GM12878 (cell line): Measurements from ENCODE around the gene PSMD12.

Experiments used
- POLR2A ChIP-seq: IDR thresholded peaks from 2 replicates; pipeline ENCODE4 v1.6.1; 2011; ENCODE audit warnings: low read depth, mild to moderate bottlenecking, low read length
- SPI1 ChIP-seq: IDR thresholded peaks from 2 replicates; pipeline ENCODE4 v1.6.1; 2011; ENCODE audit warnings: low read depth, mild to moderate bottlenecking, low read length, moderate library complexity, borderline replicate concordance; ENCODE audit not compliant: insufficient read depth
- TF ChIP-seq, protein P1 (sequence below): fragments of 450-650 bp; formaldehyde crosslinking; IDR thresholded peaks from 2 replicates; pipeline ENCODE4 v1.5.0; 2022; ENCODE audit warnings: mild to moderate bottlenecking, missing genetic modification characterization
- TF ChIP-seq, protein P2 (sequence below), 3 experiments: IDR thresholded peaks in 2 of 3; conservative IDR thresholded peaks in 1 of 3; 2 replicates each; pipeline ENCODE4 v1.5.1; 2011; ENCODE audit warnings: low read depth in 3 of 3, low read length in 3 of 3, mild to moderate bottlenecking in 3 of 3, control low read depth in 2 of 3, moderate library complexity in 2 of 3, inconsistent platforms in 1 of 3, mixed read lengths in 1 of 3; ENCODE audit not compliant: control insufficient read depth in 2 of 3, insufficient read depth in 1 of 3; ENCODE audit errors: extremely low read depth in 1 of 3
- TF ChIP-seq, protein P3 (sequence below): fragments of 450-650 bp; formaldehyde crosslinking; IDR thresholded peaks from 2 replicates; pipeline ENCODE4 v1.4.0; 2020; ENCODE audit warnings: mild to moderate bottlenecking, moderate library complexity
- TF ChIP-seq, protein P4 (sequence below): IDR thresholded peaks from 2 replicates; pipeline ENCODE4 v1.6.1; 2012; ENCODE audit warnings: mild to moderate bottlenecking, low read depth, low read length

DNA sequence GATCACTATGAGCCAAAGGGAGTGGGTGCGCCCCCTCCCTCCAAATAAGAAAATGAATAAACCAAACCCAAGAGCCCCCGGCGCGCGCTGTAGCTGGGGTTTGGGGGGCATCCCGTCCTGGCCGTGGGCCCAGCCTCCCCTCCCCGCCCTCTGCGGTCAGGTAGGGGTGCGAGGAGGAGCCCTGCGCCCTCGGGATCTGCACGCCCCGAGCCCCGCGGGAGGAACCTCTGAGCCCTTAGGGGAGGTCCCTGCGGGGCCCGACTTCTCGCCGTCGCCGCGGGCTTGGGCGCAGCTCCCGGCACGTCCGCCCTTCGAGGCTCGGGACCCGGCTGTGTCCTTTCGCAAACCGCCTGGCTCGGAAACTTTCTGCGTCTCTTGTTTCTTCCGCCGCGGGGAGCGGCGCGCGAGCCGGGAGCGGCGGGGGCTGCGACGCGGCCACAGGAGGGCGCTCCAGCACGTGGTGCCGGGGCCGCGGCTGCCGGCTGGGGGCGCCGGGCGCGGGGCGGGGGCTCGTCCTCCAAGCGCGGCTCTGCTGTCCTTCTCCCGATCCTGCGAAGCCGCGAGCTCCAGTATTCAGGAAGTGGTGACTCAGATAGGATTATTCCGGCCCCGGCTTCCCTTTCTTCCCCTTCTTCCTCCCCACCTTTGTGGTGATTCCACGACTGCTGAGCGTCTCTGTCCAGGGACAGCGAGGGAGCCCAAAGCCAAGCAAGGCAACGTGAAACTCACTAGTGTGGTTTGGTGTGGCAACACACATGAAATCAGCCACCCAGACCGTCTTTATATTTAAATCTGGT is 12.3 kb upstream of the PSMD12 start:
- TF ChIP-seq, protein P1, sequence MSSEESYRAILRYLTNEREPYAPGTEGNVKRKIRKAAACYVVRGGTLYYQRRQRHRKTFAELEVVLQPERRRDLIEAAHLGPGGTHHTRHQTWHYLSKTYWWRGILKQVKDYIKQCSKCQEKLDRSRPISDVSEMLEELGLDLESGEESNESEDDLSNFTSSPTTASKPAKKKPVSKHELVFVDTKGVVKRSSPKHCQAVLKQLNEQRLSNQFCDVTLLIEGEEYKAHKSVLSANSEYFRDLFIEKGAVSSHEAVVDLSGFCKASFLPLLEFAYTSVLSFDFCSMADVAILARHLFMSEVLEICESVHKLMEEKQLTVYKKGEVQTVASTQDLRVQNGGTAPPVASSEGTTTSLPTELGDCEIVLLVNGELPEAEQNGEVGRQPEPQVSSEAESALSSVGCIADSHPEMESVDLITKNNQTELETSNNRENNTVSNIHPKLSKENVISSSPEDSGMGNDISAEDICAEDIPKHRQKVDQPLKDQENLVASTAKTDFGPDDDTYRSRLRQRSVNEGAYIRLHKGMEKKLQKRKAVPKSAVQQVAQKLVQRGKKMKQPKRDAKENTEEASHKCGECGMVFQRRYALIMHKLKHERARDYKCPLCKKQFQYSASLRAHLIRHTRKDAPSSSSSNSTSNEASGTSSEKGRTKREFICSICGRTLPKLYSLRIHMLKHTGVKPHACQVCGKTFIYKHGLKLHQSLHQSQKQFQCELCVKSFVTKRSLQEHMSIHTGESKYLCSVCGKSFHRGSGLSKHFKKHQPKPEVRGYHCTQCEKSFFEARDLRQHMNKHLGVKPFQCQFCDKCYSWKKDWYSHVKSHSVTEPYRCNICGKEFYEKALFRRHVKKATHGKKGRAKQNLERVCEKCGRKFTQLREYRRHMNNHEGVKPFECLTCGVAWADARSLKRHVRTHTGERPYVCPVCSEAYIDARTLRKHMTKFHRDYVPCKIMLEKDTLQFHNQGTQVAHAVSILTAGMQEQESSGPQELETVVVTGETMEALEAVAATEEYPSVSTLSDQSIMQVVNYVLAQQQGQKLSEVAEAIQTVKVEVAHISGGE (CRISPR knock-in tag) = no peak
- TF ChIP-seq, protein P2, sequence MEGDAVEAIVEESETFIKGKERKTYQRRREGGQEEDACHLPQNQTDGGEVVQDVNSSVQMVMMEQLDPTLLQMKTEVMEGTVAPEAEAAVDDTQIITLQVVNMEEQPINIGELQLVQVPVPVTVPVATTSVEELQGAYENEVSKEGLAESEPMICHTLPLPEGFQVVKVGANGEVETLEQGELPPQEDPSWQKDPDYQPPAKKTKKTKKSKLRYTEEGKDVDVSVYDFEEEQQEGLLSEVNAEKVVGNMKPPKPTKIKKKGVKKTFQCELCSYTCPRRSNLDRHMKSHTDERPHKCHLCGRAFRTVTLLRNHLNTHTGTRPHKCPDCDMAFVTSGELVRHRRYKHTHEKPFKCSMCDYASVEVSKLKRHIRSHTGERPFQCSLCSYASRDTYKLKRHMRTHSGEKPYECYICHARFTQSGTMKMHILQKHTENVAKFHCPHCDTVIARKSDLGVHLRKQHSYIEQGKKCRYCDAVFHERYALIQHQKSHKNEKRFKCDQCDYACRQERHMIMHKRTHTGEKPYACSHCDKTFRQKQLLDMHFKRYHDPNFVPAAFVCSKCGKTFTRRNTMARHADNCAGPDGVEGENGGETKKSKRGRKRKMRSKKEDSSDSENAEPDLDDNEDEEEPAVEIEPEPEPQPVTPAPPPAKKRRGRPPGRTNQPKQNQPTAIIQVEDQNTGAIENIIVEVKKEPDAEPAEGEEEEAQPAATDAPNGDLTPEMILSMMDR (IDR thresholded peaks at IDR 0.05 in 2 of 3, conservative IDR thresholded peaks at IDR 0.05 in 1 of 3; ENCODE audit: control insufficient read depth in 2 of 3, extremely low read depth in 1 of 3, insufficient read depth in 1 of 3, low read depth in 3 of 3, low read length in 3 of 3) = peak; percentile 57 to 93 (median 61); a peak in 5 of 6 replicates
- peak; percentile 79 for TF ChIP-seq POLR2A
- TF ChIP-seq, protein P3, sequence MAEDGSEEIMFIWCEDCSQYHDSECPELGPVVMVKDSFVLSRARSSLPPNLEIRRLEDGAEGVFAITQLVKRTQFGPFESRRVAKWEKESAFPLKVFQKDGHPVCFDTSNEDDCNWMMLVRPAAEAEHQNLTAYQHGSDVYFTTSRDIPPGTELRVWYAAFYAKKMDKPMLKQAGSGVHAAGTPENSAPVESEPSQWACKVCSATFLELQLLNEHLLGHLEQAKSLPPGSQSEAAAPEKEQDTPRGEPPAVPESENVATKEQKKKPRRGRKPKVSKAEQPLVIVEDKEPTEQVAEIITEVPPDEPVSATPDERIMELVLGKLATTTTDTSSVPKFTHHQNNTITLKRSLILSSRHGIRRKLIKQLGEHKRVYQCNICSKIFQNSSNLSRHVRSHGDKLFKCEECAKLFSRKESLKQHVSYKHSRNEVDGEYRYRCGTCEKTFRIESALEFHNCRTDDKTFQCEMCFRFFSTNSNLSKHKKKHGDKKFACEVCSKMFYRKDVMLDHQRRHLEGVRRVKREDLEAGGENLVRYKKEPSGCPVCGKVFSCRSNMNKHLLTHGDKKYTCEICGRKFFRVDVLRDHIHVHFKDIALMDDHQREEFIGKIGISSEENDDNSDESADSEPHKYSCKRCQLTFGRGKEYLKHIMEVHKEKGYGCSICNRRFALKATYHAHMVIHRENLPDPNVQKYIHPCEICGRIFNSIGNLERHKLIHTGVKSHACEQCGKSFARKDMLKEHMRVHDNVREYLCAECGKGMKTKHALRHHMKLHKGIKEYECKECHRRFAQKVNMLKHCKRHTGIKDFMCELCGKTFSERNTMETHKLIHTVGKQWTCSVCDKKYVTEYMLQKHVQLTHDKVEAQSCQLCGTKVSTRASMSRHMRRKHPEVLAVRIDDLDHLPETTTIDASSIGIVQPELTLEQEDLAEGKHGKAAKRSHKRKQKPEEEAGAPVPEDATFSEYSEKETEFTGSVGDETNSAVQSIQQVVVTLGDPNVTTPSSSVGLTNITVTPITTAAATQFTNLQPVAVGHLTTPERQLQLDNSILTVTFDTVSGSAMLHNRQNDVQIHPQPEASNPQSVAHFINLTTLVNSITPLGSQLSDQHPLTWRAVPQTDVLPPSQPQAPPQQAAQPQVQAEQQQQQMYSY (CRISPR knock-in tag) = no peak
- no peak for TF ChIP-seq SPI1
- TF ChIP-seq, protein P4, sequence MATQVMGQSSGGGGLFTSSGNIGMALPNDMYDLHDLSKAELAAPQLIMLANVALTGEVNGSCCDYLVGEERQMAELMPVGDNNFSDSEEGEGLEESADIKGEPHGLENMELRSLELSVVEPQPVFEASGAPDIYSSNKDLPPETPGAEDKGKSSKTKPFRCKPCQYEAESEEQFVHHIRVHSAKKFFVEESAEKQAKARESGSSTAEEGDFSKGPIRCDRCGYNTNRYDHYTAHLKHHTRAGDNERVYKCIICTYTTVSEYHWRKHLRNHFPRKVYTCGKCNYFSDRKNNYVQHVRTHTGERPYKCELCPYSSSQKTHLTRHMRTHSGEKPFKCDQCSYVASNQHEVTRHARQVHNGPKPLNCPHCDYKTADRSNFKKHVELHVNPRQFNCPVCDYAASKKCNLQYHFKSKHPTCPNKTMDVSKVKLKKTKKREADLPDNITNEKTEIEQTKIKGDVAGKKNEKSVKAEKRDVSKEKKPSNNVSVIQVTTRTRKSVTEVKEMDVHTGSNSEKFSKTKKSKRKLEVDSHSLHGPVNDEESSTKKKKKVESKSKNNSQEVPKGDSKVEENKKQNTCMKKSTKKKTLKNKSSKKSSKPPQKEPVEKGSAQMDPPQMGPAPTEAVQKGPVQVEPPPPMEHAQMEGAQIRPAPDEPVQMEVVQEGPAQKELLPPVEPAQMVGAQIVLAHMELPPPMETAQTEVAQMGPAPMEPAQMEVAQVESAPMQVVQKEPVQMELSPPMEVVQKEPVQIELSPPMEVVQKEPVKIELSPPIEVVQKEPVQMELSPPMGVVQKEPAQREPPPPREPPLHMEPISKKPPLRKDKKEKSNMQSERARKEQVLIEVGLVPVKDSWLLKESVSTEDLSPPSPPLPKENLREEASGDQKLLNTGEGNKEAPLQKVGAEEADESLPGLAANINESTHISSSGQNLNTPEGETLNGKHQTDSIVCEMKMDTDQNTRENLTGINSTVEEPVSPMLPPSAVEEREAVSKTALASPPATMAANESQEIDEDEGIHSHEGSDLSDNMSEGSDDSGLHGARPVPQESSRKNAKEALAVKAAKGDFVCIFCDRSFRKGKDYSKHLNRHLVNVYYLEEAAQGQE = no peak
